HAP-1 (cell line): ENCODE measurements around the gene ACSF2.

Experiments
- DNase-seq, 2 experiments: peaks; one replicate each; pipeline ENCODE4 v3.0.0-alpha.2; 2016 to 2020; ENCODE audit warnings: low spot score in 2 of 2
- H3K27me3 ChIP-seq: fragments of 250-450 bp; sonication (Bioruptor Pico); 2 replicates; pipeline ENCODE4 v1.5.1; 2020; ENCODE audit warnings: low read depth, mild to moderate bottlenecking, moderate library complexity
- H3K36me3 ChIP-seq: fragments of 250-450 bp; sonication (Bioruptor Pico); replicated peaks from 2 replicates; pipeline ENCODE4 v1.5.1; 2020; ENCODE audit warnings: mild to moderate bottlenecking
- H3K4me1 ChIP-seq: fragments of 250-450 bp; sonication (Bioruptor Pico); 2 replicates; pipeline ENCODE4 v1.5.1; 2020; ENCODE audit warnings: mild to moderate bottlenecking
- H3K4me3 ChIP-seq: fragments of 250-450 bp; sonication (Bioruptor Pico); 2 replicates; pipeline ENCODE4 v1.5.1; 2020; ENCODE audit warnings: mild to moderate bottlenecking, moderate library complexity
- H3K9me3 ChIP-seq: fragments of 250-450 bp; sonication (Bioruptor Pico); 2 replicates; pipeline ENCODE4 v1.5.1; 2020; ENCODE audit warnings: mild to moderate bottlenecking, moderate library complexity
- in situ Hi-C: fragments of 300-500 bp; cut with MboI; formaldehyde crosslinking; loops from 3 replicates; pipeline ENCODE4 v1.14.3; 2020; ENCODE audit warnings: low sequenced_read_pairs, inconsistent platforms, mixed read lengths

The ACSF2 gene

GRCh38 chr17:50477976-50478375, 52.0 kb downstream of the ACSF2 start:
- Histone ChIP-seq H3K4me3 (peak overlapping the region; percentile 51), H3K9me3 (no peaks in the 10 kb centered on the region), H3K36me3 (peaks cover 24% of the 10 kb centered on the region), H3K27me3 (no peaks in the 10 kb centered on the region), H3K4me1 (peaks cover 6% of the 10 kb centered on the region; the same call in 1 of the 2 replicates)
- in situ Hi-C loops = no loop called here
- DNase-seq = no peak

GRCh38 chr17:50478391-50479381, 52.7 kb downstream of the ACSF2 start, which contains the start of gene RSAD1:
Gene RSAD1, plus strand, starts transcription at chr17:50478860. Its CDS starts 25 bp downstream, at chr17:50478885.
- DNase-seq = peak; percentile 84 to 89
- H3K4me1 ChIP-seq = peaks cover 6% of the 10 kb centered on the region; the same call in 1 of the 2 replicates
- H3K9me3 ChIP-seq = no peaks in the 10 kb centered on the region
- peaks cover 30% of the 10 kb centered on the region for H3K36me3 ChIP-seq
- peak within 1 kb of the TSS; percentile 51 for H3K4me3 ChIP-seq
- H3K27me3 ChIP-seq = no peaks in the 10 kb centered on the region
- in situ Hi-C loops = no loop called here

GRCh38 chr17:50479522-50480141, 53.6 kb downstream of the ACSF2 start:
- no peaks in the 10 kb centered on the region for H3K9me3 ChIP-seq

DNA sequence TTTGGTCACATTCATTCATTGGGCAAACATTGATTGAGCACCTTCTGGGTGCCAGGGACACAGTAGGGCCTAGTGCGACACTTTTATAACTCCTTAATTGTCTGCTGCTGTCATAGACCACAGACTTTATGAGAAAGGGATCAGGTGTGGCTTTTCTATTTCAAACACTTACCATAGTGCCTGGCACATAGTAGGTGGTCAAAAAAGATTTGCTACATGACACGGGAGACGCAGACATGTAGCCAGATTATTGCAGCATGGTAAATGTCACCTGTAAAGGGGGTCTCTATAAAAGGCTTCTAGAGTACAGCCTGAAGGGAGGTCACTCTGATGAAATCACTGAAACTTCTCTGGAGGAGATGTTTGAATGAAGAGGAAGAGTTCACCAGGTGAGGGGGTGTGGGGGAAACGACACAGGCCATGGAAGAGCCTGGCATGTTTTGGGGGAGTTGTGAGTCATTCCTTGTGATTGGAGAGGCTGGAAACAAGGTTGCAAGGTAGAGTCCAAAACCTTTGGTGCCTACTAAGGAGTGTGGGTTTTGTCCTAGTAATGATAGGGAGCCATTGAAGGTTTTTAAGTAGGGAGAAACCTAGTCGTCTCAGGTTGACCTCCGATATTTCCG, 54.2 kb downstream of the ACSF2 start:
- peaks cover 44% of the 10 kb centered on the region for H3K36me3 ChIP-seq
- in situ Hi-C loops = loop anchor here (10.0 kb wide), 1 partner anchor 145 kb away; no protein-coding TSS in a partner anchor
- peaks cover 6% of the 10 kb centered on the region; the same call in 1 of the 2 replicates for H3K4me1 ChIP-seq
- DNase-seq = no peak
- H3K27me3 ChIP-seq = no peaks in the 10 kb centered on the region
- H3K4me3 ChIP-seq = peak overlapping the region; percentile 51; the same call in 1 of the 2 replicates
- H3K9me3 ChIP-seq = no peaks in the 10 kb centered on the region

More at GRCh38 chr17:50479522-50480141, 53.6 kb downstream of the ACSF2 start:
- H3K27me3 ChIP-seq = no peaks in the 10 kb centered on the region
- peaks cover 39% of the 10 kb centered on the region for H3K36me3 ChIP-seq
- in situ Hi-C loops = loop anchor here (10.0 kb wide), 1 partner anchor 145 kb away; no protein-coding TSS in a partner anchor
- DNase-seq = peak; percentile 81 to 89
- peaks cover 6% of the 10 kb centered on the region; the same call in 1 of the 2 replicates for H3K4me1 ChIP-seq
- H3K4me3 ChIP-seq = peak overlapping the region; percentile 51

GRCh38 chr17:50480854-50481490, 55.0 kb downstream of the ACSF2 start:
- H3K9me3 ChIP-seq = no peaks in the 10 kb centered on the region
- in situ Hi-C loops = loop anchor here (10.0 kb wide), 1 partner anchor 144 kb away; no protein-coding TSS in a partner anchor
- H3K4me1 ChIP-seq = peaks cover 6% of the 10 kb centered on the region; the same call in 1 of the 2 replicates
- no peaks in the 10 kb centered on the region for H3K27me3 ChIP-seq
- H3K36me3 ChIP-seq = peaks cover 51% of the 10 kb centered on the region
- DNase-seq = no peak
- H3K4me3 ChIP-seq = no peak overlapping the region

DNA sequence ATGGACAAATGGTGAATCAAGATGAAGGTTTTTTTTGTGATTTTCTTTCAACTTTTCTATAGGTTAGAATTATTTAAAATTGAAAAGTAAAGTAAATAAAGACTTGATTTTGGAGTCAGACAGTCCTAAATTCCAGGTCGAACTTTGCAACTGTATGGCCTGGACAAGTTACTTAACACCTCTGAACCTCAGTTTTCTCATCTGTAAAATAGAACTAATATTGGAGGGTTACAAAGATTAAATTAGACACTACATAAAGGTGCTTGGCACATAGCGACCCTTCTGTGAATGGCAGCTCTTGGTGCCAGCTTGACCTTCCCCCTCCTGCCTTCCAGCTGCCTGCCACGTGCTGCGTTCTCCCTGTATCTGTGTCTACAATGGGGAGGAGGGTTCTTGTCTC, 55.6 kb downstream of the ACSF2 start:
- Histone ChIP-seq H3K4me1 (peaks cover 6% of the 10 kb centered on the region; the same call in 1 of the 2 replicates), H3K4me3 (no peak overlapping the region), H3K36me3 (peaks cover 51% of the 10 kb centered on the region), H3K9me3 (no peaks in the 10 kb centered on the region), H3K27me3 (no peaks in the 10 kb centered on the region)
- DNase-seq = no peak
- in situ Hi-C loops = loop anchor here (10.0 kb wide), 1 partner anchor 143 kb away; no protein-coding TSS in a partner anchor

DNA sequence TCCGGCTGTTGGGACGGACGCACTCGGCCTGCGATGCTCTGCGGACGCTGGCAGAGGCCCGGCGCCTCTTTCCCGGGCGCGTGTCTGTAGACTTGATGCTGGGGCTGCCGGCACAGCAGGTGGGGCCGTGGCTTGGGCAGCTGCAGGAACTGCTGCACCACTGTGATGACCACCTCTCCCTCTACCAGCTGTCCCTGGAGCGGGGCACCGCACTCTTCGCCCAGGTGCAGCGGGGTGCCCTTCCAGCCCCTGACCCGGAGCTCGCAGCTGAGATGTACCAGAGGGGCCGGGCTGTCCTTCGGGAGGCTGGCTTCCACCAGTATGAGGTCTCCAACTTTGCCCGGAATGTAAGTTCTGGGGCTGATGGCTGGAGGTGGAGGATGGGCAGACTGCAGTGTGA, 56.1 kb downstream of the ACSF2 start:
- Histone ChIP-seq H3K27me3 (no peaks in the 10 kb centered on the region), H3K9me3 (no peaks in the 10 kb centered on the region), H3K36me3 (peaks cover 51% of the 10 kb centered on the region), H3K4me1 (peaks cover 6% of the 10 kb centered on the region; the same call in 1 of the 2 replicates), H3K4me3 (no peak overlapping the region)
- DNase-seq = no peak
- in situ Hi-C loops = loop anchor here (10.0 kb wide), 1 partner anchor 143 kb away; no protein-coding TSS in a partner anchor

GRCh38 chr17:50482516-50482915, 56.5 kb downstream of the ACSF2 start:
- in situ Hi-C loops = loop anchor here (10.0 kb wide), 1 partner anchor 142 kb away; no protein-coding TSS in a partner anchor
- no peaks in the 10 kb centered on the region for H3K27me3 ChIP-seq

DNA sequence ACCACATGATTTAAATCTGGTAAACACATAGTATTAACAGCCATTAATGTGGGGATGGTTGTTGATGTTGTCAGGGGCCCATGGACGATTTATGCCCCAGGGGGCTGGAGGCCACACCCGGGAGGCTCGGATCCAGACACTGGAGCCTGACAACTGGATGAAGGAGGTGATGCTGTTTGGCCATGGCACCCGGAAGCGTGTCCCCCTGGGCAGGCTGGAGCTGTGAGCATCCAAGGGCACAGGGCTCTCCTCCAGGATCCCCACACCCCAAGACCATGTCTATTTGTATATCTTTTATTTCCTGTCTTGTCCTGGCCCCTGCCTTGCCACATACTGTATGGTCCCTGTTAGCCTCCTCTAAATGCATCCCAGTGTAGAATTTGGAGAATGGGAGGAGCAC, 57.2 kb downstream of the ACSF2 start:
- in situ Hi-C loops = loop anchor here (10.0 kb wide), 1 partner anchor 142 kb away; no protein-coding TSS in a partner anchor
- peaks cover 5% of the 10 kb centered on the region; the same call in 1 of the 2 replicates for H3K4me1 ChIP-seq
- H3K36me3 ChIP-seq = peaks cover 51% of the 10 kb centered on the region
- H3K27me3 ChIP-seq = no peaks in the 10 kb centered on the region
- H3K9me3 ChIP-seq = no peaks in the 10 kb centered on the region
- no peak overlapping the region for H3K4me3 ChIP-seq
- no peak for DNase-seq

More at GRCh38 chr17:50482516-50482915, 56.5 kb downstream of the ACSF2 start:
- H3K9me3 ChIP-seq = no peaks in the 10 kb centered on the region
- H3K4me3 ChIP-seq = no peak overlapping the region
- H3K36me3 ChIP-seq = peaks cover 51% of the 10 kb centered on the region
- peak; percentile 64 to 90 for DNase-seq
- peaks cover 6% of the 10 kb centered on the region; the same call in 1 of the 2 replicates for H3K4me1 ChIP-seq

GRCh38 chr17:50484386-50485155, 58.6 kb downstream of the ACSF2 start:
- no peak overlapping the region for H3K4me3 ChIP-seq
- in situ Hi-C loops = loop anchor here (10.0 kb wide), 1 partner anchor 140 kb away; no protein-coding TSS in a partner anchor
- 0 out of 2 replicates have a peak, but pooled peaks cover 2% of the 10 kb centered on the region for H3K4me1 ChIP-seq
- H3K27me3 ChIP-seq = no peaks in the 10 kb centered on the region
- no peak for DNase-seq
- H3K9me3 ChIP-seq = no peaks in the 10 kb centered on the region
- peaks cover 51% of the 10 kb centered on the region for H3K36me3 ChIP-seq

- no peak for DNase-seq
- in situ Hi-C loops = loop anchor here (10.0 kb wide), 1 partner anchor 137 kb away; no protein-coding TSS in a partner anchor
- peaks cover 31% of the 10 kb centered on the region for H3K36me3 ChIP-seq
- no peak overlapping the region for H3K4me3 ChIP-seq
- H3K9me3 ChIP-seq = no peaks in the 10 kb centered on the region
- no peaks in the 10 kb centered on the region for H3K4me1 ChIP-seq
- no peaks in the 10 kb centered on the region for H3K27me3 ChIP-seq
Observed at GRCh38 chr17:50487213-50488096, 61.4 kb downstream of the ACSF2 start.
